GM12872 (cell line): ENCODE results near the gene SPTLC1.

Experiments
- CTCF ChIP-seq: IDR thresholded peaks from 3 replicates; pipeline ENCODE4 v1.5.1; 2011; ENCODE audit warnings: low read depth, mild to moderate bottlenecking, low read length, moderate library complexity; ENCODE audit not compliant: insufficient read depth

The SPTLC1 gene

GRCh38 chr9:91994422-91994821, 120.8 kb downstream of the SPTLC1 start:
- TF ChIP-seq CTCF, result no peak

- no peak for TF ChIP-seq CTCF
These were observed 122.7 kb downstream of the SPTLC1 start for GRCh38 chr9:91992461-91993041.

GRCh38 chr9:91991721-91992341, 123.4 kb downstream of the SPTLC1 start:
- TF ChIP-seq CTCF, result no peak

- TF ChIP-seq CTCF, result no peak
These were observed 129.0 kb downstream of the SPTLC1 start for GRCh38 chr9:91986248-91986647.

GRCh38 chr9:91985692-91986091, 129.5 kb downstream of the SPTLC1 start:
- TF ChIP-seq CTCF, result no peak
